ENCODE data around the gene GNB1L. TPM values are rescaled to one million over a fixed set of nuclear protein-coding genes. Genes with fewer than 3 reads are reported as not detected.

GNB1L gene
- total RNA-seq, 1 donor from 2014 or later, result 7.8 TPM

GRCh38 chr22:19891317-19892256 lies 36.9 kb upstream of the GNB1L start:
- H3K4me3 ChIP-seq, result peak overlapping the region; percentile 8
- ATAC-seq, result no peak
- intact Hi-C loops (cut with DNase I), result no loop called here
- peaks cover 19% of the 10 kb centered on the region for H3K36me3 ChIP-seq
- no peaks in the 10 kb centered on the region for H3K9me3 ChIP-seq
- peaks cover 28% of the 10 kb centered on the region for H3K4me1 ChIP-seq
- H3K27ac ChIP-seq, result peak overlapping the region; percentile 55
- H3K27me3 ChIP-seq, result no peaks in the 10 kb centered on the region
- no peak for DNase-seq
- TF ChIP-seq CTCF (IDR thresholded peaks at IDR 0.05), result no peak

GRCh38 chr22:19890502-19891316 lies 36.0 kb upstream of the GNB1L start:
- Histone ChIP-seq H3K9me3 (no peaks in the 10 kb centered on the region), H3K27ac (peak overlapping the region; percentile 55), H3K27me3 (no peaks in the 10 kb centered on the region), H3K36me3 (peaks cover 19% of the 10 kb centered on the region), H3K4me1 (peaks cover 36% of the 10 kb centered on the region), H3K4me3 (no peak overlapping the region)
- intact Hi-C loops (cut with DNase I), result no loop called here
- TF ChIP-seq CTCF (IDR thresholded peaks at IDR 0.05), result no peak
- ATAC-seq (no peak), DNase-seq (no peak)

- no peak for ATAC-seq
Measured at GRCh38 chr22:19889951-19890350, 35.3 kb upstream of the GNB1L start.

GRCh38 chr22:19888131-19888746 lies 33.6 kb upstream of the GNB1L start:
- no peak for DNase-seq
- peaks cover 36% of the 10 kb centered on the region for H3K4me1 ChIP-seq
- no peak for TF ChIP-seq CTCF (IDR thresholded peaks at IDR 0.05)
- H3K36me3 ChIP-seq, result no peaks in the 10 kb centered on the region
- no peak overlapping the region for H3K4me3 ChIP-seq
- H3K27ac ChIP-seq, result no peak overlapping the region
- H3K9me3 ChIP-seq, result no peaks in the 10 kb centered on the region
- intact Hi-C loops (cut with DNase I), result no loop called here
- no peak for ATAC-seq
- H3K27me3 ChIP-seq, result no peaks in the 10 kb centered on the region

More at GRCh38 chr22:19889951-19890350, 35.3 kb upstream of the GNB1L start:
- Histone ChIP-seq H3K4me1 (peaks cover 36% of the 10 kb centered on the region), H3K27ac (no peak overlapping the region), H3K9me3 (no peaks in the 10 kb centered on the region), H3K27me3 (no peaks in the 10 kb centered on the region), H3K36me3 (peaks cover 14% of the 10 kb centered on the region), H3K4me3 (no peak overlapping the region)
- DNase-seq, result no peak
- no peak for TF ChIP-seq CTCF (IDR thresholded peaks at IDR 0.05)
- intact Hi-C loops (cut with DNase I), result no loop called here

- no peak for TF ChIP-seq CTCF (IDR thresholded peaks at IDR 0.05)
- ATAC-seq, result no peak
- no peak overlapping the region for H3K4me3 ChIP-seq
- H3K27ac ChIP-seq, result no peak overlapping the region
- H3K4me1 ChIP-seq, result peaks cover 32% of the 10 kb centered on the region
- H3K9me3 ChIP-seq, result no peaks in the 10 kb centered on the region
- H3K36me3 ChIP-seq, result no peaks in the 10 kb centered on the region
- intact Hi-C loops (cut with DNase I), result no loop called here
- no peak for DNase-seq
- no peaks in the 10 kb centered on the region for H3K27me3 ChIP-seq
Measured at GRCh38 chr22:19887256-19887985, 32.7 kb upstream of the GNB1L start.

Measured in upper lobe of right lung (tissue), 1 donor.